DMS153 treated with DMSO at 0.1 percent for 48 hours (cell line): ENCODE data around the gene C2orf42.
"Not testable (repeated sequence)": the region's sequence is repeated elsewhere in the genome, so short reads cannot be mapped to it uniquely, and the experiment has no call there.

Source experiments
- DNase-seq: peaks from one replicate; lab custom pipeline; 2025; ENCODE audit not compliant: unreplicated experiment; lab: John Stamatoyannopoulos, UW

C2orf42 gene

DNA sequence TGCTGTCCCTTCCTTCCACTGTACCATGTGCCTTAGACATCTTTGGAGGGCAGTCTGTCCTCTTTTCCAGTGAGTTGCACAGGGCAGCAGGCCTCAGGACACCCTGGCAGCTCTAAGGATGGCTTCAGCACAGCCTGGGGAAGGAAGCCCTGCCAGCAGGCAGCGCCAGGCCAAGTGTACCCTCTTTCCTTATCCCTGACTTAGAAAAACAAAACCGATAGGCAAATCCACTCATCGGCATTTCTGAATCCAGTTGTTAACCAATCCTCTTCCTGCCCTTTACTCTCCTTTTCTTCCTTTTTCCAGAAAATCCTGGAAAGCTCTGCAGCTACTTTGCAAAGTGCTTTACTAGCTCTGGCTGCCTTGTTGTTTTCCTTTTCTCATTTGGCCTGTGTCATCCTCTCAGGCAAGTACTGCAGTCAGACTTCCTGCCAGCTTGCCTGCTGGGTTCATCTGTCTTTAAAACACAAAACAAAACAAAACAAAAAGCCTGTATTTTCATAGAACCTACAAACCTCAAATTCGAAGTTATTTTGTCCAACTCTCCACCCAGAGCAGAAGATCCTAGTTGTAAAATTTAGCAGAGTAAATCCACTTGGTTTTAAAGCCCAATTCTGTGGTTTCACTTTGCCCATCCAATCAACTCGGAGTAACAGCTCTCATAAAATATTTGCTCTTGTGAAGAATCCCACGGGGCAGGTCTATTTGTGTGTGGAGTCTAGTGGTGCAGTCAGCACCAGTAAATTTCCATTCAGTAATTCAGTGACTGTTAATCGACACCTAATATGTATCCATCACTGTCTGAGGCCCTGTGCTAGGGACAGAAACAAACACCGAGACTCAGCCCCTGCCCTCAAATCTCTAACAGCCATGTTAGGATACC, 58.3 kb downstream of the C2orf42 start:
- peak; percentile 90 for DNase-seq

DNA sequence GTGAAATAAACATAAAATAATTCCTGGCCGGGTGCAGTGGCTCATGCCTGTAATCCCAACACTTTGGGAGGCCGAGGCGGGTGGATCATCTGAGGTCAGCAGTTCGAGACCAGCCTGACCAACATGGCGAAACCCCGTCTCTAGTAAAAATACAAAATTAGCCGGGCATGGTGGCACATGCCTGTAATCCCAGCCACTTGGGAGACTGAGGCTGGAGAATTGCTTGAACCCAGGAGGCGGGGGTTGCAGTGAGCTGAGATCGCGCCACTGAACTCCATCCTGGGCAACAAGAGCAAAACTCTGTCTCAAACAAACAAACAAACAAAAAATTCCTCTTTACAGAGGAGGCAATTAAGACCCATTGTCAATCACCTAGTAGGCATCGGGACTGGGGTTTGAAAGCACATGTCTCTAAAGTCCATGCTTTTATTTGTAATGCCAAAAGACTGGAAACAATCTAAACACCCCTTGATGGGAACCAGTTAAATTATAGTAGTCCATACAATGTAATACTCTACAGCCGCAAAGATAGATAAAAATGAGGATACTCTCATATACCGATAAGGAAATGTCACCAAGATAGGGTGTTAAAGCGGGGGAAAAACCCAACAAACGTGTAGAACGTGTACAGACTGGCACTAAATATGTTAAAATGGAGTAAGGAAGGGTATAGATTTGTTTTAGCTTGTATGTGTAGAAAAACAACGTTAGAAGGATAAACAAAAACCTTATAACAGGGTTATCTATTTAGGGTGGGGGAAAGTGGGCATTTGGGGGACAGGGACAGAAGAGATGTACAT, 59.3 kb downstream of the C2orf42 start:
- DNase-seq, result not testable (repeated sequence)

DNA sequence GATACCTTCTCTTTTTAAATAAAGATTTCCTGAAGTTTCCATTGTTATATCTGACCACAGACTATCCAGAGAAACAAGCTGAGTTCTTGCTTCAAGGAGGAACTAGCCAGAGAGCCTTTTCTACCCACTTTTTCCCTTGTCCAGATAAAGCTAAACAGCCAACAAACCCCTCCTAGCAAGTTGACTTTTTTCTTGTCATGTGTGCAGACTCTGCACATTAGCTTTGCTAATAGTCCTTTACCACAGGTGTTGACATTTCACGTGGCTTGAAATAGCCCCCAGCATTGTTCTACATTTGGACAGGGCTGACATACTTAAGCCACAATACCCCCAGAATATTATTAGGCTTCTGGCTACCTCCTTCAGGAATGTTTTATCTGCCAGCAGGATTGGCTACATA, 62.8 kb downstream of the C2orf42 start:
- DNase-seq, result no peak

DNA sequence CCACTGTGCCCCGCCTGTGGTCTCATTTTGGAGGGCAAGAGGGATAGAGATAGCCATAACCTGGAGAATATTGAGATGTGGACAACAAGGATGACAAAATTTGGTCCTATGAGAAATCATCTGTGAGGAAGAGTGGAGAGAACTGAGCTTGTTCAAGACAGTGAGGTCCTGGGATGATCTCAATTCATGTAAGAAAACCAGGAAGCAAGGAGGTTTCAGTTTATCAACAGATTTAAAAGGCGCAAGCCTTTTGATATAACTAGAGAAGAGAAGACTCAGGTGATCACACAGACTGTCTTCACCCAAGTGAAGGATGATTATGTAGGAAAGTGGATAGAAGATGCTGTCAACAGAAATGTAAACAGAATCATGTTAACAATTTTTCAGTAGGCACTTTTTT, 64.4 kb downstream of the C2orf42 start:
- no peak for DNase-seq

DNA sequence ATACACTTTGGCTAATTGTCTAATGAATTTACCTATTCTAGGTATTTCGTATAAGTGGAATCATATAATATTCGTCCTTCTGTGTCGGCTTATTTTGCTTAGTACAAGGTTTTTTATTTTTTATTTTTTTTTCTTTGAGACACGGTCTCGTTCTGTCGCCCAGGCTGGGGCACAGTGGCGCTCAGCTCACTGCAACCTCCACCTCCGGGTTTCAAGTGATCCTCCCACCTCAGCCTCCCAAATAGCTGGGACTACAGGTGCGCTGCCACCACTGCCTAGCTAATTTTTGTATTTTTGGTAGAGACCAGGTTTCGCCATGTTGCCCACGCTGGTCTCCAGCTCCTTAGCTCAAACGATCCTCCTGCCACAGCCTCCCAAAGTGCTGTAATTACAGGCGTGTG, 65.3 kb downstream of the C2orf42 start:
- no peak for DNase-seq

DNA sequence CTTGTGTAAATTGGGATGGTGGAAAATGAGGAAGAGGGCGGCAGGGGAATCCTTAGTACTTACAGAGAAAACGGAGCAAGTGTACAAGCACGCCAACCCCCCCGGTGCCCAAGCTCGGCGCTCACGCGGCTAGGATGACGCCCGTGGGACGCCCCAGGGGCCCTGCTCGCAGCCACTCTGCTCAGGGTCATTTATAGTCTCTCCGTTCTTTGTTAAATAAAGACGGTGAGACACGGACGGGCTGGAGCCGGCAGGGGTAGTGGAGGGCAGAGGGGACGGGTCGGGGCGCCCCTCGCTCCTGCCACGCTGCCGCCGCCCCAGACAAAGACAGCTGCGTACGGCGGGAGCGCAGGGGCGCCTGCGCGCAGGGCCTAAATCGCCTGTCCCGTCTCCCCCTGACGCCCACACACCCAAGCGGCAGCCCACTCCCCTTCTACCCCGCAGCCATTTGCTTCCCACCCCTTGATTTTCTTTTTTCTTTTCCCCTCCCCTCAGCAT, 65.8 kb downstream of the C2orf42 start:
- DNase-seq, result peak; percentile 57

DNA sequence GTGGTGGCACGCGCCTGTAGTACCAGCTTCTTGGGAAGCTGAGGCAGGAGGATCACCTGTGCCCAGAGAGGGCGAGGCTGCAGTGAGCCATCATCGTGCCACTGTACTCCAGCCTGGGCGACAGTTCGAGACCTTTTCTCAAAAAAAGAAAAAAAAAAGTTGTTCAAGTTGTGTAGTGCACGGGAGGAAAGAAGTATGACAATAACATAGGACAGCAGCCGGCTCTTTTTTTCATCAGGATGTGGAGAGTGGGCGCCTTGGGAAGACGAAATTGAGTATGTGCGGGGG, 67.0 kb downstream of the C2orf42 start:
- no peak for DNase-seq

DNA sequence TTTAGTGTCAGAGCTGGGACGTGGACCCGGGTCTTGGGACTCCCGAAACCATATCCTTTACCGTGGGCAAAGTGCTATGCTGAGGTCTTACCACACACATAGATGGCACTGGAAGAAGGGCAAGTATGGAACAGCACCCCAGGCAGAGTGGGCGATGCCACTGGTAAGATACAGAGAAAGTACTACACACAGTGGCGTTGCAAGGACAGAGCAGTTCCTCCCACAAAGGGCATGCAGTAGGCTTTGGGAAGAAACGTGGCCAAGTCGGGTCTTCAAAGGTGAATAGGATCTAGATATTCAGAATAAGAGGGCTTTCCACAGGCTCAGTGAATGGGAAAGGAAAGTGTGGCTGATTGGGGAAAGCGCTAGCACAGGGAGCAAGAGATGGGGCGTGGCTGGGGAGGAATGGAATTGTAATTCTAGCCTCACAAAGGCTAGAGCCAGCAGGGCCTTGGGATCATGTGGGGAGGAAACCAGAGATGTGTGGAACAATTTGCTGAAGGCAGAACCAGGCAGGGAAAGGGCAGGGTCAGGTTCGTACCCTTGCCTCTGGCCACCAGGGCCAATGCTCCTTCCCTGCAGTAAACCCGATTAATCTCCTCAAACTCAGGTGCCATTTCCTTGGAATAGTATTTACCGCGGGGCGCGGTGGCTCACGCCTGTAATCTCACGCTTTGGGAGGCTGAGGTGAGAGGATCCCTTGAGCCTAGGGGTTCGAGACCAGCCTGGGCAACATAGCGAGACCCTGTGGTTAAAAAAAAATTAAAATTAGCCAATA, 67.6 kb downstream of the C2orf42 start:
- peak; percentile 46 for DNase-seq

DNA sequence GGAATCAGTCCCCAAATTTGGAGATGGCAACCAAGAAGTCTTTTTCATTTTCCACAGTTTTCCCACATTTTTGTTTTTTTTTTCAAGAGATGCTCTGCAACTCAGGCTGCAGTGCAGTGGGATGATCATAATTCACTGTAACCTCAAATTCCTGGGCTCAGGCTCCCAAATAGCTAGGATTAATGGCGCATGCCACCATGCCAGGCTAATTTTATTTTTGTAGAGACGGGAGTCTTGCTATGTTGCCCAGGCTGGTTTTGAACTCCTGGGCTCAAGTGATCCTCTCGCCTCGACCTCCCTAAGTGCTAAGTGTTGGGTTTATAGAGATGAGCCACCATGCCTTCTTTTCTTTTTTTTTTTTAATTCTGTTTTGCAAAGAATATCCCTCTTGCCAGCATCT, 68.3 kb downstream of the C2orf42 start:
- DNase-seq, result no peak

DNA sequence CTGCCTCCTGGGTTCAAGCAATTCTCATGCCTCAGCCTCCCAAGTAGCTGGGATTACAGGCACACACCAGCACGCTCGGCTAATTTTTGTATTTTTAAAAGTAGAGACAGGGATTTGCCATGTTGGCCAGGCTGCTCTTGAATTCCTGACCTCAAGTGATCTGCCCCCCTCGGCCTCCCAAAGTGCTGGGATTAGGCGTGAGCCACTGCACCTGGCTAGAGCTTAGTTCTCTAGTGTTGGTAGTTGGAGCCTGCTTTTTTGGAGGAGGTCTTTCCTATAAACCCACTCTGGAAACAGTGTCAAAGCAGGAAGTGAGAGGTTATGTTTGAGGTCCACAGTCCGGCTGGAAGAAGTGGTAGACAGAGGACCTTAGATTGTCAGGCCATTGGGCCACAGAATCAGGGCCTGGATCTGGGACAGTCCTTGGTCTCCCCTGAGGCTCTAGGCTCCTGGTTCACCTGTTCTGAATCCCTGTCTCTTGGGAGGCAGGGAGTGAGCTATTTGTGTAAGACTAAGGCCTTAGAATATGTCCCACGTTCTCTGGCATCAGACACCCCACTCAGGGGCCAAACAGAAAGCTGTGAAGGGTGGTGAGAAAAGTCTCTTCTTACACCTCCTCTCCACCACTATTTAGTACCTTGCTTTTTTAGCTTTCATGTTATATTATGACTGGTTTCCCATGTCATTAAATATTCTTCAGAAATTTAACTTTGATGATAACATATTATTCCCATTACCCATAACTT, 69.0 kb downstream of the C2orf42 start:
- no peak for DNase-seq

DNA sequence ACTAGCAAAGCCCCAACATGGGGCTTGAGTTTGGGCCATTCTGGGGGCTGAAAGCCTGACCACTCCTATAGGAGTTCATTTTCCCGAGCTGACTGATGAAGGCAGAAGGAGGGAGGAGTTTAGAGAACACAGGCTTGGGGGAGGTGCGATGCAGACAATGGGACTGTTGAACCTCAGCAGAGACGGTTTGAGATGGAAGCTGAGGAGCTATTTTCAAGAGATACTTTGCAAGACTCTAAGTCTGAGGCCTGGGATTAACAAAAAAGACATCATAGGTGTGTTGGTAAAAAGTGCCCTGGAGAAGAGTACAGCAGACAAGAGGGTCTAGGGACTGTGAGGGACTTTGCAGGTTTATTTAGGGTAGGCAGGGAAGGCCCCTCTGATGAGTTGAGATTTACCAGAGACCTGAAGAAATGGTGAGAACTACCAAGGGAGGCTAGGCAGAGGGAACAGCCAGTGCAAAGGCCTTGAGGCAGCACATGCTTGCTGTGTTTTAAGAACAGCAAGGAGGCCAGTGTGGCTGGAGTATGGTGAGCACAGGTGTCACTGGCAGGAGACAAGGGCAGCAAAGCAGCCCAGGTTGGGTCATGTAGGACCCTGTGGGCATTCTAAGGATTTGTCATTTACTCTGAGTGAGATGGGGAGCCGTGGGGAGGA, 71.9 kb downstream of the C2orf42 start:
- DNase-seq, result no peak

DNA sequence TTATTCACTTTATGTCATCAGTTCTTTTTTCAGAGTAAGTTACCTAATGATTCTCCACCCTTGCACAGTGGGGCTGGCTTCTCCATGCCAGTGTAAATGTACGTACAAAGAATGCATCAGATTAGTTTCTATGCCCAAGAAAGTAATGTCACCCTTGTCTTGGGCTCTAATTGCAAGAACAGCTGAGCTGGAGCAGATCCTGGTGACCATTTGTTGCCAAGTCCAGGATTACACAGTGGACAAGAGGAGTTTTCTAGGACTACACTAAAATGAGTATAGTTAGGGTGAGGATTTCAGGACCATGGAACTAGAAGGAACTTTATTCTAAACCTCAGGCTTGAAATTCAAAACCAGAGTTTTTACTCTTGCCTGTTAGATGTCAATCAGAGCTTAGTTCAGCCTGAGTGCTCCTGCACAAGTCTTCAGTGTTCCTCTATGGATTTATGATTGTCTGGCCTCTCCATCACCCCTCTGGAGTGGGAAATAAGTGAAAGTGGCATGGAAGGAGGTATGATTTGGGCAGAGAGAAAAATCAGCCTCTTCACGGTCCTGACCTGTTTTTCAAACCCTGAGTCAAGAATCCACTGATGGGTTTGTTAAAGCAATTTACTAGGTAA, 73.8 kb downstream of the C2orf42 start:
- no peak for DNase-seq

DNA sequence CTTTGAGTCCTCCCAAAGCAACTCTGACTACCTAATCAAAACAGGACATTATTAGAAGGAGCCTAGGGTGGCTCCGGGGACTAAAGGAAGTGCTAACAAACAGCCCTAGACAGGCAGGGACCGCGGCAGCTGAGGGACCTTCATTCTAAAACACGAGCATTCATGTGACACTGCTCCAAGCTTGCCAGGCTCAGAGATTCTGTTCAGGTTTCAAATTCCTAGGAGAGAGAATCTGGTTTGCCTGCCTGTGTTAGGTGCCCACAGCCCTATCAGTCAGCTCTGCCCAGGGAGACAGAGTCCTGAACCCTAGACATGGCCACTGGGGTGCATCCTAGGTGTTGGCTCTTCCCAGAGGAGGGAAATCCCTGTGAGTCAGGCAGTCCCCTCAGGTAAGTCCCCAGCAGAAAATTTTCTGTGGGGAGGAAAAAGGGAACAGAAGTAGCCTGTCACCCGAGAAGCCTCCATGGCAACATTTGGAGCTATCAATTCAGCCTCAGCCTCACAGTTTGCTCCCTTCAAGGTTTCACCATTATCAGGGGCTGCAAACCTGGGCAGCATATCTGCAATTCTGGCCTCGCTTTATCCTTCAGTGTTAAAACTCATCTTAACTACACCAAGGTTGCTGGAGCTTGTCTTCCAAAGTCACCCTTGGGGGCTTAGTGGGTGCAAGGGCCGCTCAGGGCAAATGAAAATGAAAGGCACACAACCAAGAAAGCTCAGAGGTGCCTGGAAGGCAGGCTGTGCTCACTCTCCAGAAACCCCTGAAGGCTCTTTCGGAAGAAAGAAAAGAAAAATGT, 75.0 kb downstream of the C2orf42 start:
- DNase-seq, result no peak

DNA sequence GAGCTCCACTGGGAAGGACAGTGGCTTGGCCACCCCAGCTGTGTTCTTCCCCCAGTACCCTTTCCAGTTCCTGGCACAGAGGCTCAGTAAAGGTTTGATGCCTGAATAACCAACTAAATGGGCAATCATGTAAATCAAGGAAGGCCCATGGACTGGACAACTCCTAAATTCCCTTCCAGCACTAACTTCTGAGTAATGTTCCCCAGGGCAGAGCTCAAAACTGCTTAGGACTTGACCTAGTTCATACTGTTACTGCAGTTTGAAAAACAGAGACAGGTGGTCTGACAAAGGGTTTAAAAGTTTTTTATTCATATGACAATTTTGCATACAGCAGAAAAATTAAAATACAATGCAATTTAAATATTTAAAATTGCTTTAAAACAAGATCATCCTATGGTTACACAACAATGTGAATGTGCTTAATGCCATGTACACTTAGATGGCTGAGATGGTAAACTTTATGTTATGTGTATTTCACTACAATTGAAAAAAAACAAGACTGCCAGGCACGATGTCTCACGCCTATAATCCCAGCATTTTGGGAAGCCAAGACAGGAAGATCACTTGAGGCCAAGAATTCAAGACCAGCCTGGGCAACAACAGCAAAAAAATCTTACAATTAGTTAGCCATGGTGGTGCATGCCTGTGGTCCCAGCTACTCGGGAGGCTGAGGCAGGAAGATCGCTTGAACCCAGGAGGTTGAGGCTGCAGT, 77.3 kb downstream of the C2orf42 start:
- DNase-seq, result no peak

DNA sequence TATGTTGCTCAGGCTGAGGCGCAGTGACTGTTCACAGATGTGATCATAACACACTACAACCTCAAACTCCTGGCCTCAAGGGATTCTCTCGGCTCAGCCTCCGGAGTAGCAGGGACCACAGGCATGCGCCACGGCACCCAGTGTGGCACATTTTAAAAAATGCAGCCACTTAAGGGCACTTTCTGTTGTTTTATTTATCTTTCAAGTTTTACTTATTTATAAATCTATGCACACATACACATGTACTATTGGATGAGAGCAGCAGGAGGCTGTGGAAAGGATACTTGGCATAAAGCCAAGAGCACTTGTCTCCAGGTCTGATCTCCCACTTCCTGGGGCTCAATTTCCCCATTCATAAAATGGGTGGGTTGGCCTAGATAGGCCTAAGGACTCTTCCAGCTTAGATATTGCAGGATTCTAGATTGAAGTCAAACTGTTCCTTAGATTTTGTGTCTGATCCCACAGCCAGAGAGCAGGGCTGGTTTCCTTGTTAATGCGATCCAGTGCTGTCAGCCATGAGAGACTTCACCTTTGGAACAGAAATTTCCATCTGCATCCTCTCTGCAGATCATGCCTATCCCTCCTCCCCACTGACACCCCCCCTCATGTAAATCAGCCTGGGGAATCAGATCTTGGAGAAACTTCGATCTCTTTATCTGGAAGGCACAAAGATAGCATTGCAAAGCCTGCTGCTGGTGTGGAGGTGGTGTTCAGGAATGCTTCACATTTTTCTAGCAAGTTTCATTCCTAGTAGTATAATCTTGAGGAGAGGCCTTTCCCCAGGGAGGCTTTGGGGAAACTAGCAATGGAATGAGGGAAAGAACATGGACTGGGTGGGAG, 78.8 kb downstream of the C2orf42 start:
- DNase-seq, result no peak

DNA sequence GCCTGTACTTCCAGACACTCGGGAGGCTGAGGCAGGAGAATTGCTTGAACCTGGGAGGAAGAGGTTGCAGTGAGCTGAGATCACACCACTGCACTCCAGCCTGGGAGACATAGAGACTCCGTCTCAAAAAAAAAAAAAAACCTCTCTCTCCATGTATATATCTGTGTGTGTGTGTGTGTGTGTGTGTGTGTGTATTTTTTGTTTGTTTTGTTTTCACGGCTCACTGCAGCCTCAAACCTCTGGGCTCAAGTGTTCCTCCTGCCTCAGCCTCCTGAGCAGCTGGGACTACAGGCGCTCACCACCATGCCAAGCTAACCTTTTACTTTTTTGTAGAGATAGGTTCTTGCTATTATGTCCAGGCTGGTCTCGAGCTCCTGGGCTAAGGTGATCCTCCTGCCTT, 80.4 kb downstream of the C2orf42 start:
- not testable (repeated sequence) for DNase-seq

DNA sequence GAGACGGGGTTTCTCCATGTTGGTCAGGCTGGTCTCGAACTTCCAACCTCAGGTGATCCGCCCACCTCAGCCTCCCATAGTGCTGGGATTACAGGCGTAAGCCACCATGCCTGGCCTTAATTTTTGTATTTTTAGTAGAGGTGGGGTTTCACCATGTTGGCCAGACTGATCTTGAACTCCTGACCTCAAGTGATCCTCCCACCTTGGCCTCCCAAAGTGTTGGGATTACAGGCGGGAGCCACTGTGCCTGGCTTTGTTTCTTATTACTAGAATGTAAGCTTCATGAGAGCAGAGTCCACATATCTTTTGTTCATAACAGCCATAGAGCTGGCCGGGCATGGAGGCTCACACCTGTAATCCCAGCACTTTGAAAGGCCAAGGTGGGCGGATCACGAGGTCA, 84.7 kb downstream of the C2orf42 start:
- DNase-seq, result not testable (repeated sequence)
